ENCODE results near the gene MED12.

MED12 gene

GRCh38 chrX:71107762-71108360 is 10.5 kb upstream of the MED12 start:
- DNase-seq: peak; percentile 47 to 68

- DNase-seq: no peak
Observed at GRCh38 chrX:71109051-71109450, 9.3 kb upstream of the MED12 start.

GRCh38 chrX:71111141-71111843 is 7.1 kb upstream of the MED12 start, which contains the start of gene IL2RG:
IL2RG (minus strand) TSS chrX:71111577; CDS start chrX:71111539, 38 bp downstream.
- peak; percentile 57 to 61 for DNase-seq

- peak; percentile 38 to 52 for DNase-seq
Observed at GRCh38 chrX:71111921-71112431, 6.4 kb upstream of the MED12 start.

- no peak for DNase-seq
Observed at GRCh38 chrX:71117358-71117757, 1.0 kb upstream of the MED12 start.

- DNase-seq: no peak
Observed at GRCh38 chrX:71118985-71119535, 664 bp downstream of the MED12 start.

GRCh38 chrX:71128166-71128833 is 9.9 kb downstream of the MED12 start:
- no peak for DNase-seq

GRCh38 chrX:71128915-71129765 is 10.7 kb downstream of the MED12 start:
- DNase-seq: peak; percentile 50 to 57

- no peak for DNase-seq
Observed at GRCh38 chrX:71131510-71131909, 13.1 kb downstream of the MED12 start.

GRCh38 chrX:71140440-71140839 is 22.0 kb downstream of the MED12 start:
- no peak for DNase-seq

- DNase-seq: no peak
Observed at GRCh38 chrX:71143508-71143907, 25.1 kb downstream of the MED12 start.

GRCh38 chrX:71144651-71145050 is 26.3 kb downstream of the MED12 start, which contains the start of gene NLGN3:
NLGN3 (plus strand) TSS chrX:71144841; CDS start chrX:71147750, 2,909 bp downstream.
- DNase-seq: no peak

- peak; percentile 4 to 5 for DNase-seq
Observed at GRCh38 chrX:71147496-71148277, 29.3 kb downstream of the MED12 start.

- DNase-seq: no peak
Observed at GRCh38 chrX:71148278-71148663, 29.9 kb downstream of the MED12 start.

- no peak for DNase-seq
Observed at GRCh38 chrX:71151366-71151765, 33.0 kb downstream of the MED12 start.

- DNase-seq: no peak
Observed at GRCh38 chrX:71154196-71154595, 35.8 kb downstream of the MED12 start.

- no peak for DNase-seq
Observed at GRCh38 chrX:71154641-71155040, 36.2 kb downstream of the MED12 start.

GRCh38 chrX:71158603-71159002 is 40.2 kb downstream of the MED12 start:
- no peak for DNase-seq

- DNase-seq: no peak
Observed at GRCh38 chrX:71159335-71159734, 40.9 kb downstream of the MED12 start.

- DNase-seq: no peak
Observed at GRCh38 chrX:71160475-71160874, 42.1 kb downstream of the MED12 start.

GRCh38 chrX:71162981-71163380 is 44.6 kb downstream of the MED12 start:
- no peak for DNase-seq

GRCh38 chrX:71164071-71164470 is 45.7 kb downstream of the MED12 start:
- no peak for DNase-seq
